Breast epithelium (tissue), 4 donors: Measurements from ENCODE around the gene SLC4A2. TPM values are rescaled to one million over a fixed set of nuclear protein-coding genes. Genes with fewer than 3 reads are reported as not detected.

ENCODE experiments used
- DNase-seq, 2 donors: peaks; one replicate each; pipeline ENCODE4 v3.0.0-alpha.2; 2019; ENCODE audit warnings: low spot score in 2 of 2
- H3K27ac ChIP-seq, 2 donors: fragments of 200-600 bp; sonication (generic) in 1 of 2; one replicate each; pipeline ENCODE4 v1.5.1; 2016 to 2019; ENCODE audit warnings: mild to moderate bottlenecking in 1 of 2
- H3K27me3 ChIP-seq, 2 donors: fragments of 200-600 bp; sonication (generic) in 1 of 2; one replicate each; pipeline versions ENCODE4 v1.5.1 to v1.6.0; 2017 to 2019; ENCODE audit warnings: control low read depth in 1 of 2, mild to moderate bottlenecking in 1 of 2
- H3K36me3 ChIP-seq: fragments of 200-600 bp; one replicate; pipeline ENCODE4 v1.5.1; 2019
- H3K4me1 ChIP-seq, 2 donors: fragments of 200-600 bp; sonication (generic); one replicate each; pipeline ENCODE4 v1.5.1; 2016 to 2019; ENCODE audit warnings: control low read depth in 1 of 2
- H3K4me3 ChIP-seq, 3 donors: fragments of 200-600 bp; sonication (generic); 1 replicate in 2 of 3; 2 replicates in 1 of 3; pipeline ENCODE4 v1.5.1; 2016 to 2019; ENCODE audit warnings: mild to moderate bottlenecking in 3 of 3, moderate library complexity in 2 of 3
- H3K9me3 ChIP-seq, 2 donors: fragments of 200-600 bp; sonication (generic) in 1 of 2; one replicate each; pipeline ENCODE4 v1.5.1; 2016 to 2019; ENCODE audit warnings: control low read depth in 1 of 2
- POLR2A ChIP-seq: fragments of 450-650 bp; IDR thresholded peaks from one replicate; pipeline ENCODE4 v1.6.1; 2016; ENCODE audit warnings: antibody characterized with exemption, mild to moderate bottlenecking, moderate library complexity
- POLR2AphosphoS5 ChIP-seq, 3 donors: sonication (generic); formaldehyde crosslinking; IDR thresholded peaks; one replicate each; pipeline ENCODE4 v1.6.1; 2017; ENCODE audit warnings: antibody characterized with exemption in 3 of 3
- intact Hi-C: fragments of 100-400 bp; cut with DNase I; formaldehyde crosslinking; loops from one replicate; pipeline ENCODE4 v1.15.1; 2023; ENCODE audit warnings: low total_unique reads
- total RNA-seq, 3 donors: library from RNA; depleted of rRNA; stranded (reverse); fragments of >200 nt; gene quantifications; one replicate each; pipeline ENCODE4 v1.1.0, GENCODE V29; 2016
- TF ChIP-seq, protein P1 (sequence below), 3 donors: fragments of 450-650 bp; IDR thresholded peaks; one replicate each; pipeline ENCODE4 v1.5.1; 2016 to 2017; ENCODE audit warnings: antibody characterized with exemption in 3 of 3, mild to moderate bottlenecking in 3 of 3, moderate library complexity in 3 of 3

Gene SLC4A2
- total RNA-seq, 3 donors from 2014 or later, result 83.2 to 101 (median 92.8) TPM

DNA sequence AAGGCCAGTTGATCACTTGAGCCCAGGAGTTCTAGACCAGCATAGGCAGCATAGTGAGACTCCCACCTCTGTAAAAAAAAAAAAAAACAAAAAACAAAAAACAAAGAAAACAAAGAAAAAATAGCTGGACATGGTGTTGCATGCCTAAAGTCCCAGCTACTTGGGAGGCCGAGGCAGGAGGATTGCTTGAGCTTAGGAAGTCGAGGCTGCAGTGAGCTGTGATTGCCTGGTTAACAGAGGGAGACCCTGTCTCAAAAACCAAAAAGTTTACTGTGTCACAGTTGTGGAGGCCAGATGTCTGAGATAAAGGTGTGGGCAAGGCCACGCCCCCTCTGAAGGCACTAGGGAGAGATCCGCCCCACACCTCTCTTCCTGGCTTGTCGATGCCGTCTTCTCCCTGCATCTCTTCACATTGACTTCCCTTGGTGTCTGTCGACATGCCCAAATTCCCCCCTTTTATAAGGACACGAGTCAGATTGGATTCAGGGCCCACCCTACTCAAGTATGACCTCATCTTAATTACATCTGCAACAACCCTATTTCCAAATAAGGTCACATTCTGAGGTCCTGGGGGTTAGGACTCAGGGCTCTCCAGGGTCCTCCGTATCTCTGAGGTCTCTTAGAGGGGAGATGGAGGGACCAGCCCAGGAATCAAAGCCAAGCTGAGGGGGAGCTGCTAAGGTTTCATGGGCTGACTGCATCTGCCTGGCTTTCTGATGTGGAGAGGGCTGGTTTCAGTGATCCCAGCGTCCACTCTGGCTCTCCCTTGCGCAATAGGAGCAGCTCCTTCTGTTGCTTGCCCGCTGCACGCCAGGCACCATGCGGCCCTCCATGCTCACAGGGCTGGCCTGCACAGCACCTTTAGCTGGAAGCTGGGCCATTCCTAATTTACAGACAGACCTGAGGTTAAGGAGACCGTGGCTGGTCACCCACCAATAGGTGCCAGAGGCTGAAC is 50.0 kb downstream of the SLC4A2 start:
- H3K4me3 ChIP-seq, result no peak overlapping the region
- no peak for DNase-seq
- peaks cover 0 to 7% of the 10 kb centered on the region in 2 donors for H3K4me1 ChIP-seq
- no peaks in the 10 kb centered on the region for H3K27me3 ChIP-seq
- H3K27ac ChIP-seq, result peak overlapping the region in 1 of 2 donors; percentile 55
- H3K36me3 ChIP-seq, result no peaks in the 10 kb centered on the region
- no peaks in the 10 kb centered on the region for H3K9me3 ChIP-seq
- intact Hi-C loops, result loop anchor here (10.0 kb wide), 1 partner anchor 95 kb away; no protein-coding TSS in a partner anchor
- TF ChIP-seq, protein P1, sequence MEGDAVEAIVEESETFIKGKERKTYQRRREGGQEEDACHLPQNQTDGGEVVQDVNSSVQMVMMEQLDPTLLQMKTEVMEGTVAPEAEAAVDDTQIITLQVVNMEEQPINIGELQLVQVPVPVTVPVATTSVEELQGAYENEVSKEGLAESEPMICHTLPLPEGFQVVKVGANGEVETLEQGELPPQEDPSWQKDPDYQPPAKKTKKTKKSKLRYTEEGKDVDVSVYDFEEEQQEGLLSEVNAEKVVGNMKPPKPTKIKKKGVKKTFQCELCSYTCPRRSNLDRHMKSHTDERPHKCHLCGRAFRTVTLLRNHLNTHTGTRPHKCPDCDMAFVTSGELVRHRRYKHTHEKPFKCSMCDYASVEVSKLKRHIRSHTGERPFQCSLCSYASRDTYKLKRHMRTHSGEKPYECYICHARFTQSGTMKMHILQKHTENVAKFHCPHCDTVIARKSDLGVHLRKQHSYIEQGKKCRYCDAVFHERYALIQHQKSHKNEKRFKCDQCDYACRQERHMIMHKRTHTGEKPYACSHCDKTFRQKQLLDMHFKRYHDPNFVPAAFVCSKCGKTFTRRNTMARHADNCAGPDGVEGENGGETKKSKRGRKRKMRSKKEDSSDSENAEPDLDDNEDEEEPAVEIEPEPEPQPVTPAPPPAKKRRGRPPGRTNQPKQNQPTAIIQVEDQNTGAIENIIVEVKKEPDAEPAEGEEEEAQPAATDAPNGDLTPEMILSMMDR (IDR thresholded peaks at IDR 0.05), result no peak
- TF ChIP-seq POLR2AphosphoS5 (IDR thresholded peaks at IDR 0.05), result no peak
- TF ChIP-seq POLR2A, result no peak

DNA sequence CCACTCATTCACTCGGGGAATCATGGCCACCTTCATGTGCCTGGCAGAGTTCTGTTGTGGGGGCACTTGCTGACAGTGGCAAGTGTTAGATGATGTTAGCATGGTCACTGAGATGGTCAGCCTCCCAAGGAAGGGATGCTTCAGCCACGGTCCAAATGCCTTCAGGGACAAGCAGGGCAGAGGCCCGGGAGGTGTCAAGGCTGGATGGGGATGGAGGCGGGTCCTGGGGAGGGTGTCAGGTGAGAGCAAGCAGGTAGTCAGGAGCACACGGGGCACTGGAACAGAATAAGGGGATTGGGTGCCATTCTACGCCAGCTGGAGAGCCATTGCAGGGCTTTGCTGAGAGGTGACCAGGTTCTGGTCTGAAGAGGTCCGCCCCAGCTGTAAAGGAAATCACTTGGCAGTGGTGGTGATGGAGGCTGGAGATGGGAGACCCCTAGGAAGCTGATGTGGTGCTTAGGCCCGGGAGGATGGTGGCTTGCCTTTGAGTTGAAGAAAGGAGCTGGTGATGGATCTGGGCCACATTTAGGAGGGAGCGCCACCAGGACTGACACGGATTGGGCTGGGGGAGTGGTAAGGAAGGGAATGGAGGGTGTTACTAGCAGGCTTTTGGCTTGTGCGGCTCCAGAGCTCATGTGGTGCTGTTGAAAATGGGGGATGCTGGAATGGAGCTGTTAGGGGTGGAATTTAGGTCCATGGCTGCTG is 51.0 kb downstream of the SLC4A2 start:
- no peaks in the 10 kb centered on the region for H3K27me3 ChIP-seq
- TF ChIP-seq, protein P1 (IDR thresholded peaks at IDR 0.05), result no peak
- TF ChIP-seq POLR2A, result no peak
- TF ChIP-seq POLR2AphosphoS5 (IDR thresholded peaks at IDR 0.05), result no peak
- no peaks in the 10 kb centered on the region for H3K9me3 ChIP-seq
- intact Hi-C loops, result loop anchor here (10.0 kb wide), 1 partner anchor 96 kb away; no protein-coding TSS in a partner anchor
- H3K27ac ChIP-seq, result peak overlapping the region in 1 of 2 donors; percentile 55
- H3K4me1 ChIP-seq, result peaks cover 0 to 9% of the 10 kb centered on the region in 2 donors
- no peaks in the 10 kb centered on the region for H3K36me3 ChIP-seq
- no peak for DNase-seq
- no peak overlapping the region for H3K4me3 ChIP-seq

DNA sequence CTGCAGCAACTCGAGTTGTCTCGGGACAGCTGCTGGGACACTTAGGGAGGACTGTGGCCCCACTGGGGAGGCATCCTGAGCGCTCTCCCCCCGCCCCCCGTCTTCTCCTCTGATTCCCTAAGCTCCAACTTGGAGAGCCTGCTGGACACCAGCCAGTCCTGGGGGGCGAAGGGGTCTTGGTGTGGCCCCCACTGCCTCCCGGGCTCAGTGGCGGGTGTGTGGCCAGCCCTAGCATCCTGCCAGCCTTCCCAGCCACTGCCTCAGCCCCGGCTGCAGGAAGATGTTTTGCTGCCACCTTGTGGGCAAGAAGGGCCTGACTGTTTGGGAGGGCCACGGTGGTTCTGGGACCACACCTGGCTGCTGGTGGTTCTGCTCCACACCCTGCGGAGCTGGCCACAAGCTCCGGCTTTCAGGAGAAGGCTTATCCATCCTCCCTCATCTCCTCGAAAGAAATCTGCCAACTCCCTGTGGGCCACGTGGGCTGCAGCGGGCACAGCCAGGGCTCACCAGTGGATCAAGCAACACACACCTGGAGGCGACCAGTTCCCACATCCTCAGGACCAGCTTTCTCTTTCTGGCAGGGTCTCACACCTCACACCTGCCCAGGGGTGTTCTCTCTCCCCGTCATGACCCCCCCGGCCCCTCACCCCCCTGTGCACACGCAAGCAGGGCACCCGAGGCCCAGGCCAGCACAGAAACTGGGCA is 51.7 kb downstream of the SLC4A2 start:
- intact Hi-C loops, result loop anchor here (10.0 kb wide), 1 partner anchor 96 kb away; no protein-coding TSS in a partner anchor
- Histone ChIP-seq H3K9me3 (no peaks in the 10 kb centered on the region), H3K4me3 (peak overlapping the region in 1 of 3 donors; percentile 5), H3K27me3 (no peaks in the 10 kb centered on the region), H3K27ac (no peak overlapping the region), H3K36me3 (no peaks in the 10 kb centered on the region), H3K4me1 (peaks cover 0 to 9% of the 10 kb centered on the region in 2 donors)
- TF ChIP-seq POLR2A (no peak), POLR2AphosphoS5 (IDR thresholded peaks at IDR 0.05) (peak in 2 of 3 donors; percentile 31 to 34)
- TF ChIP-seq, protein P1 (IDR thresholded peaks at IDR 0.05), result peak; percentile 82 to 90 (median 89)
- DNase-seq, result peak; percentile 70 to 83

DNA sequence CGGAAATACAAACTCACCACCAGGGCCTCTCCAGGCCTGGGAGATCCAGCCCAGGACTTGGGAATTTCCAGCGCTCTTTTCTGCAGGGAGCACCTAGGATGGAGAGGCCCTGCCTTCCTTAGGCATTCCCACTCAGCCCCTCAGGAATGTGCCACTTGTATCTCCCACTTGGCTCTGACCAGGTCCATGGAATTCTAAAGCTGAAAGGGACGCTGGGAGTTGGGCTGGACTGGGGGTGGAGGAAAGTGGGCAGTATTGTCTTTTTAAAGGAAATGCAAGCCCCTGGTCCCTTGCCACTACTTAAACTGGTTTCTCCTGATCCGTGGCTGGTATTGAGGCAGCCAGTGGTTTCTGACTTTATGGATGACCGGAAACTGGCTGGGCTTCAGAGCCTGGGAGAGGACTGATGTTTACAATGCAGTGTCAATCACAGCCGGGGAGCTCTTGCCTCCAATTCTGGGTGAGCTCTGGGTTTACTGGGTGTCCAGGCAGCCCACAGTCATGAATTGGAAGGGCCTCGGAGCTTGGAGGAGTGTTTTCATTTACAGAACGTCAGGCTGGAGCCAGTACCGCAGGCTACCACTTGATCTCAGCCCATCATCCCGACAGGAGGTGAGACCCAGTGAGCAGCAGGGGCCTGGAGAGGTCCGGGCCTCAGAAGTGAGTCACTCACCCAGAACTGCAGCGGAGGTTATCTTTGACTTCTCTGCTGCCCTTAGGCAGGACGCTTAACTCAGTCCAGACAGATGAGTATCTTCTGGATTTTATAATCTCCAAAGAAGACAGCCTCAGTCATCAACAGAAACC is 54.2 kb downstream of the SLC4A2 start:
- H3K9me3 ChIP-seq, result no peaks in the 10 kb centered on the region
- H3K4me3 ChIP-seq, result peak overlapping the region in 2 of 3 donors; percentile 51 to 69
- H3K27ac ChIP-seq, result peak overlapping the region; percentile 63 to 85
- TF ChIP-seq, protein P1 (IDR thresholded peaks at IDR 0.05), result peak in 1 of 3 donors; percentile 28
- TF ChIP-seq POLR2A, result no peak
- peaks cover 0 to 9% of the 10 kb centered on the region in 2 donors for H3K4me1 ChIP-seq
- DNase-seq, result peak in 1 of 2 donors; percentile 81
- intact Hi-C loops, result loop anchor here (10.0 kb wide), 1 partner anchor 99 kb away; no protein-coding TSS in a partner anchor
- H3K27me3 ChIP-seq, result no peaks in the 10 kb centered on the region
- H3K36me3 ChIP-seq, result peaks cover 4% of the 10 kb centered on the region
